GM12878 (cell line): ENCODE data around the gene ZNF410. TPM values are rescaled to one million over a fixed set of nuclear protein-coding genes. Genes with fewer than 3 reads are reported as not detected.
"Not testable (repeated sequence)": the region's sequence is repeated elsewhere in the genome, so short reads cannot be mapped to it uniquely, and the experiment has no call there.

Source experiments
- ATAC-seq: fragments of 200-7000 bp; cut with Tn5 transposase; 3 replicates; pipeline ENCODE4 v1.9.1; 2020; ENCODE audit warnings: mild to moderate bottlenecking, moderate library complexity
- BruUV-seq: library from RNA; stranded (reverse); fragments of 400-500 nt; replicated peaks from 2 replicates; lab custom pipeline; 2021; lab: Mats Ljungman, UMichigan
- CTCF ChIA-PET: fragments of 300-600 bp; sonication (Branson Sonifier 250); formaldehyde crosslinking; extraction: SDS; loops from one replicate; lab custom pipeline; 2021; ENCODE audit warnings: inconsistent platforms; lab: Yijun Ruan, JAX
- POLR2A ChIA-PET: fragments of 350-600 bp; formaldehyde crosslinking; extraction: SDS; loops from one replicate; lab custom pipeline; 2021; ENCODE audit warnings: inconsistent platforms; lab: Charles Lee
- RAD21 ChIA-PET: fragments of 300-600 bp; sonication (Branson Sonifier 250); formaldehyde crosslinking; loops from one replicate; lab custom pipeline; 2023; ENCODE audit warnings: antibody characterized with exemption; ENCODE audit not compliant: unreplicated experiment; lab: Charles Lee
- SMC1A ChIA-PET: fragments of 300-600 bp; sonication (Branson Sonifier 250); formaldehyde crosslinking; loops from one replicate; lab custom pipeline; 2023; ENCODE audit not compliant: unreplicated experiment, uncharacterized antibody; lab: Charles Lee
- DNase-seq: peaks from one replicate; pipeline ENCODE4 v3.0.0-alpha.2; 2011; ENCODE audit warnings: low read depth, low spot score
- FAIRE-seq: peaks from 3 replicates; lab custom pipeline; 2011; peaks lifted over from hg19 to GRCh38; lab: Jason Lieb, UNC
- H2AFZ ChIP-seq: 2 replicates; pipeline ENCODE4 v1.6.0; 2011; ENCODE audit warnings: low read depth, low read length, control low read depth; ENCODE audit not compliant: control insufficient read depth
- H3K27ac ChIP-seq: 2 replicates; pipeline ENCODE4 v1.5.1; 2011; ENCODE audit warnings: control low read depth; ENCODE audit not compliant: control insufficient read depth, insufficient read depth
- H3K27me3 ChIP-seq, 2 experiments: replicated peaks in 1 of 2; 2 replicates each; pipeline versions ENCODE4 v1.6.0 to v1.6.1; 2011; ENCODE audit warnings: low read length in 1 of 2; ENCODE audit not compliant: control insufficient read depth in 2 of 2, insufficient read depth in 2 of 2
- H3K36me3 ChIP-seq, 2 experiments: 2 replicates each; pipeline ENCODE4 v1.5.1; 2011; ENCODE audit warnings: low read length in 1 of 2; ENCODE audit not compliant: control insufficient read depth in 2 of 2, insufficient read depth in 2 of 2
- H3K4me1 ChIP-seq: 2 replicates; pipeline ENCODE4 v1.6.1; 2011; ENCODE audit warnings: mild to moderate bottlenecking, low read length, moderate library complexity, mixed read lengths; ENCODE audit not compliant: control insufficient read depth, insufficient read depth
- H3K4me2 ChIP-seq: 2 replicates; pipeline ENCODE4 v1.6.0; 2011; ENCODE audit warnings: control low read depth; ENCODE audit not compliant: control insufficient read depth, insufficient read depth
- H3K4me3 ChIP-seq: fragments of 200-600 bp; sonication (generic); 2 replicates; pipeline ENCODE4 v1.5.1; 2016
- H3K79me2 ChIP-seq: 2 replicates; pipeline ENCODE4 v1.6.0; 2011; ENCODE audit warnings: low read length; ENCODE audit not compliant: control insufficient read depth, insufficient read depth
- H3K9ac ChIP-seq: 2 replicates; pipeline ENCODE4 v1.8.0; 2011; ENCODE audit warnings: low read length, control low read depth, mixed read lengths; ENCODE audit not compliant: control insufficient read depth, insufficient read depth
- H3K9me3 ChIP-seq: replicated peaks from 3 replicates; pipeline ENCODE4 v1.5.1; 2011; ENCODE audit warnings: mild to moderate bottlenecking, low read length; ENCODE audit not compliant: control insufficient read depth, insufficient read depth
- H4K20me1 ChIP-seq: 2 replicates; pipeline ENCODE4 v1.6.0; 2011; ENCODE audit not compliant: control insufficient read depth, insufficient read depth
- CREM ChIP-seq: IDR thresholded peaks from 2 replicates; pipeline ENCODE4 v1.6.1; 2014; ENCODE audit warnings: antibody characterized with exemption, low read depth
- SRF ChIP-seq, 2 experiments: IDR thresholded peaks; 2 replicates each; pipeline ENCODE4 v1.6.1; 2011; ENCODE audit warnings: low read depth in 2 of 2, low read length in 2 of 2, mild to moderate bottlenecking in 1 of 2, moderate library complexity in 1 of 2
- WGBS: methylation state at CpG from one replicate; pipeline ENCODE4 v1.1.6; 2016; ENCODE audit warnings: low lambda C conversion rate; ENCODE audit not compliant: insufficient replicate concordance, insufficient coverage; ENCODE audit errors: missing lambda C conversion rate; 5-methylcytosine and 5-hydroxymethylcytosine counted together
- in situ Hi-C: fragments of 300-500 bp; cut with MboI; formaldehyde crosslinking; loops from 9 replicates; pipeline ENCODE4 v1.14.3; 2018; ENCODE audit warnings: mixed read lengths
- intact Hi-C: fragments of 100-400 bp; cut with micrococcal nuclease; formaldehyde crosslinking; loops from one replicate; pipeline ENCODE4 v1.14.2; 2022; ENCODE audit not compliant: unreplicated experiment
- polyA plus RNA-seq, 11 experiments: library from polyadenylated mRNA; depleted of rRNA in 4 of 11; unstranded in 6 of 11; stranded (reverse) in 5 of 11; fragments of >200 nt; fragmentation: Nextera tagmentation in 4 of 11; fragmentation: Illumina TruSeq in 1 of 11; extraction: Ambion mirVana in 4 of 11; extraction: Trizol in 1 of 11; gene quantifications; 1 replicate in 1 of 11; 2 replicates in 10 of 11; pipeline versions ENCODE4 v1.2.1 to v1.2.3, GENCODE V29; 2011 to 2016; ENCODE audit warnings: inconsistent platforms in 2 of 11, missing spikeins in 2 of 11, low read depth in 1 of 11
- total RNA-seq, 4 experiments: library from RNA; depleted of rRNA in 3 of 4; stranded (reverse); fragments of >200 nt in 3 of 4; fragmentation: Illumina TruSeq in 1 of 4; extraction: Trizol in 1 of 4; gene quantifications; 2 replicates each; pipeline versions ENCODE4 v1.2.1 to v1.2.3, GENCODE V29; 2013 to 2021

ZNF410 gene
- total and polyA plus RNA-seq, 10 of the 15 experiments (the other 5 are each of a cell fraction or from before 2014, with no cell fraction given) = 31.2 to 56.6 (median 47.7) TPM

- H2AFZ ChIP-seq, FAIRE-seq, CTCF ChIA-PET, BruUV-seq, H3K9me3 ChIP-seq, H3K4me2 ChIP-seq, H3K36me3 ChIP-seq, H3K4me3 ChIP-seq, H3K27me3 ChIP-seq, H3K79me2 ChIP-seq, H3K4me1 ChIP-seq, H3K27ac ChIP-seq, H3K9ac ChIP-seq, ATAC-seq, POLR2A ChIA-PET, H4K20me1 ChIP-seq, in situ Hi-C loops, RAD21 ChIA-PET, intact Hi-C loops, DNase-seq: not testable (repeated sequence)
- SMC1A ChIA-PET = interaction anchor here (1.8 kb wide), 1 partner anchor 13 kb away, joined by 5 read pairs; no protein-coding TSS in a partner anchor
- WGBS = 88% methylated on average over 7 of the region's 7 CpGs
Observed at GRCh38 chr14:73838293-73839034, 48.2 kb upstream of the ZNF410 start.

GRCh38 chr14:73842201-73842600 lies 44.5 kb upstream of the ZNF410 start:
- TF ChIP-seq SRF (IDR thresholded peaks at IDR 0.05; ENCODE audit: low read depth in 2 of 2, low read length in 2 of 2) = no peak
- no peak for TF ChIP-seq CREM
- no peak overlapping the region for H3K27ac ChIP-seq
- CTCF ChIA-PET = interaction anchor here (1.4 to 1.5 kb wide), 2 partner anchors 11 to 252 kb away, joined by 3 read pairs; no protein-coding TSS in a partner anchor
- no peak overlapping the region for H3K4me2 ChIP-seq
- no peaks in the 10 kb centered on the region for H3K36me3 ChIP-seq
- DNase-seq (no peak), FAIRE-seq (no peak), ATAC-seq (no peak)
- H3K4me3 ChIP-seq = no peak overlapping the region
- no peaks in the 10 kb centered on the region for H3K79me2 ChIP-seq
- no peaks in the 10 kb centered on the region for H3K27me3 ChIP-seq
- no TSS peak for BruUV-seq
- intact Hi-C loops = no loop called here
- H4K20me1 ChIP-seq = no peaks in the 10 kb centered on the region
- H3K9me3 ChIP-seq = no peaks in the 10 kb centered on the region; the same call in 2 of the 3 replicates
- WGBS = 100% methylated on average over 1 of the region's 1 CpG
- in situ Hi-C loops = no loop called here
- H3K9ac ChIP-seq = no peak overlapping the region
- SMC1A ChIA-PET = interaction anchor here (1.1 to 1.2 kb wide), 2 partner anchors 9 to 109 kb away, joined by 3 read pairs; partner anchors contain the start of gene PTGR2
- RAD21 ChIA-PET = no interaction called here
- POLR2A ChIA-PET = interaction anchor here (0.7 kb wide), 1 partner anchor 12 kb away, joined by 5 read pairs; no protein-coding TSS in a partner anchor
- no peak overlapping the region for H2AFZ ChIP-seq
- no peaks in the 10 kb centered on the region for H3K4me1 ChIP-seq
